ENCODE measurements around the gene GLI3. TPM values are rescaled to one million over a fixed set of nuclear protein-coding genes. Genes with fewer than 3 reads are reported as not detected.
A peak's percentile ranks its signal among the peaks of the same experiment; 100 is the strongest.

The GLI3 gene
- total and polyA plus RNA-seq, 2 of the 4 experiments (the other 2 are of a cell fraction) = 1.3 to 3.9 TPM

- Histone ChIP-seq H4K20me1 (ENCODE audit: insufficient read depth, low read length) (peaks cover 26% of the 10 kb centered on the region), H3K4me1 (ENCODE audit: control insufficient read depth, insufficient read depth, low read length) (peaks cover 7% of the 10 kb centered on the region), H2BK15ac (ENCODE audit: low read depth, low read length) (no peak overlapping the region), H2BK120ac (ENCODE audit: low read depth, low read length) (no peak overlapping the region), H2AK5ac (ENCODE audit: low read depth, low read length) (no peak overlapping the region), H3K18ac (ENCODE audit: low read depth, low read length) (no peak overlapping the region), H2AK9ac (replicated peaks; ENCODE audit: low read depth, low read length, poor library complexity) (no peak overlapping the region), H2BK20ac (ENCODE audit: low read depth, low read length) (no peak overlapping the region), H3K23ac (ENCODE audit: low read depth, low read length) (no peak overlapping the region), H3K27me3 (ENCODE audit: control insufficient read depth, insufficient read depth, low read length) (no peaks in the 10 kb centered on the region), H3K14ac (replicated peaks; ENCODE audit: low read depth, low read length) (no peak overlapping the region), H3K79me1 (ENCODE audit: low read depth in 1 of 2, low read length in 2 of 2) (peaks cover 16 to 38% of the 10 kb centered on the region in 2 experiments), H3K36me3 (ENCODE audit: control insufficient read depth, insufficient read depth, low read length) (peaks cover 10% of the 10 kb centered on the region), H2BK5ac (ENCODE audit: low read depth, low read length, poor library complexity, severe bottlenecking) (no peak overlapping the region), H3K4ac (ENCODE audit: low read depth, low read length) (no peak overlapping the region), H4K91ac (ENCODE audit: insufficient read depth, low read depth, low read length) (no peak overlapping the region), H2AFZ (replicated peaks; ENCODE audit: low read length, poor library complexity) (no peak overlapping the region), H3K4me2 (ENCODE audit: low read depth, low read length) (no peak overlapping the region), H3K9me3 (ENCODE audit: control insufficient read depth, insufficient read depth, low read length) (no peaks in the 10 kb centered on the region), H3K9me1 (ENCODE audit: insufficient read depth, low read length) (peaks cover 13% of the 10 kb centered on the region), H4K5ac (ENCODE audit: low read depth, low read length) (no peak overlapping the region), H3K27ac (ENCODE audit: insufficient read depth, low read length) (no peak overlapping the region), H3K9ac (ENCODE audit: low read depth, low read length) (no peak overlapping the region), H3K56ac (ENCODE audit: extremely low read depth, insufficient read depth, low read length) (no peak overlapping the region), H4K8ac (ENCODE audit: low read depth in 2 of 2, low read length in 2 of 2) (no peak overlapping the region), H3K4me3 (ENCODE audit: insufficient read depth, low read depth, low read length) (no peak overlapping the region)
- ChIA-PET POLR2A (ENCODE audit: unreplicated experiment) (no interaction called here), CTCF (no interaction called here)
- TF ChIP-seq BHLHE40 (IDR thresholded peaks at IDR 0.05; ENCODE audit: low read depth, low read length) (no peak), RFX5 (IDR thresholded peaks at IDR 0.05; ENCODE audit: low read depth, low read length) (no peak), FOS (IDR thresholded peaks at IDR 0.05; ENCODE audit: low read depth, low read length) (no peak), ELK1 (IDR thresholded peaks at IDR 0.05; ENCODE audit: borderline replicate concordance, low read depth, low read length) (no peak), RAD21 (IDR thresholded peaks at IDR 0.05; ENCODE audit: low read length) (no peak), NFE2L2 (IDR thresholded peaks at IDR 0.05; ENCODE audit: low read depth, low read length) (no peak), MXI1 (IDR thresholded peaks at IDR 0.05; ENCODE audit: borderline replicate concordance, low read depth, low read length) (no peak)
- in situ Hi-C loops (cut with MboI; ENCODE audit: low sequenced_read_pairs) = no loop called here
- no TSS peak for BruUV-seq (replicated peaks)
- ATAC-seq (ENCODE audit: low read depth) (peak; percentile 56), DNase-seq (peak; percentile 50)
- dilution Hi-C loops (cut with HindIII; ENCODE audit: low sequenced_read_pairs, unreplicated experiment) = no loop called here
- no CpG with 5 or more reads among the region's 2 CpGs for WGBS, 2 experiments (ENCODE audit: extremely low coverage in 2 of 2, insufficient read length in 1 of 2)
- intact Hi-C loops (cut with micrococcal nuclease) = no loop called here
Measured at GRCh38 chr7:42180806-42181205, 56.2 kb downstream of the GLI3 start.

All from IMR-90 (cell line).